ENCODE data around the gene SLC46A1.
"Not testable (repeated sequence)": the region's sequence is repeated elsewhere in the genome, so short reads cannot be mapped to it uniquely, and the experiment has no call there.

Gene SLC46A1

GRCh38 chr17:28405632-28406472 lies at the start of gene SLC46A1:
Gene SLC46A1, minus strand, starts transcription at chr17:28406212. Its CDS starts 98 bp downstream, at chr17:28406114.
- no peak for DNase-seq (ENCODE audit: low read depth)

GRCh38 chr17:28449859-28450258 lies 43.8 kb upstream of the SLC46A1 start:
- DNase-seq (ENCODE audit: low read depth): no peak

GRCh38 chr17:28447396-28447760 lies 41.4 kb upstream of the SLC46A1 start:
- DNase-seq (ENCODE audit: low read depth): no peak

- DNase-seq (ENCODE audit: low read depth): no peak
These were observed 40.8 kb upstream of the SLC46A1 start for GRCh38 chr17:28446716-28447395.

- DNase-seq (ENCODE audit: low read depth): no peak
These were observed 38.1 kb upstream of the SLC46A1 start for GRCh38 chr17:28443901-28444638.

GRCh38 chr17:28434326-28434725 lies 28.3 kb upstream of the SLC46A1 start:
- not testable (repeated sequence) for DNase-seq (ENCODE audit: low read depth)

- DNase-seq (ENCODE audit: low read depth): no peak
These were observed 27.7 kb upstream of the SLC46A1 start for GRCh38 chr17:28433721-28434120.

GRCh38 chr17:28427982-28428381 lies 22.0 kb upstream of the SLC46A1 start:
- not testable (repeated sequence) for DNase-seq (ENCODE audit: low read depth)

- no peak for DNase-seq (ENCODE audit: low read depth)
These were observed 21.4 kb upstream of the SLC46A1 start for GRCh38 chr17:28427371-28427770.

- DNase-seq (ENCODE audit: low read depth): no peak
These were observed 20.1 kb upstream of the SLC46A1 start for GRCh38 chr17:28426081-28426519.

- no peak for DNase-seq (ENCODE audit: low read depth)
These were observed 19.2 kb upstream of the SLC46A1 start for GRCh38 chr17:28425206-28425605.

GRCh38 chr17:28421787-28422305 lies 15.8 kb upstream of the SLC46A1 start:
- no peak for DNase-seq (ENCODE audit: low read depth)

- no peak for DNase-seq (ENCODE audit: low read depth)
These were observed 10.8 kb upstream of the SLC46A1 start for GRCh38 chr17:28416703-28417311.

- no peak for DNase-seq (ENCODE audit: low read depth)
These were observed 9.9 kb upstream of the SLC46A1 start for GRCh38 chr17:28415886-28416285.

- no peak for DNase-seq (ENCODE audit: low read depth)
These were observed 7.8 kb upstream of the SLC46A1 start for GRCh38 chr17:28413804-28414203.

GRCh38 chr17:28412099-28412498 lies 6.1 kb upstream of the SLC46A1 start:
- no peak for DNase-seq (ENCODE audit: low read depth)

- DNase-seq (ENCODE audit: low read depth): no peak
These were observed 1.9 kb upstream of the SLC46A1 start for GRCh38 chr17:28407974-28408306.

GRCh38 chr17:28407130-28407973 lies 1.3 kb upstream of the SLC46A1 start:
- no peak for DNase-seq (ENCODE audit: low read depth)

GRCh38 chr17:28406473-28406814 lies 432 bp upstream of the SLC46A1 start:
- no peak for DNase-seq (ENCODE audit: low read depth)

GRCh38 chr17:28404812-28405570 lies 1.0 kb downstream of the SLC46A1 start:
- no peak for DNase-seq (ENCODE audit: low read depth)

GRCh38 chr17:28404461-28404811 lies 1.6 kb downstream of the SLC46A1 start:
- no peak for DNase-seq (ENCODE audit: low read depth)

Measured in HS-27A (cell line).